HEK293 (cell line): ENCODE data around the gene RASA1.

Source experiments
- TCF7L2 ChIP-seq: IDR thresholded peaks from 2 replicates; pipeline ENCODE4 v1.6.1; 2011; ENCODE audit warnings: low read depth, mild to moderate bottlenecking, inconsistent platforms, low read length, moderate library complexity, borderline replicate concordance
- ZBTB7A ChIP-seq: fragments of 450-650 bp; formaldehyde crosslinking; IDR thresholded peaks from 2 replicates; pipeline ENCODE4 v1.5.1; 2016; ENCODE audit warnings: low read depth, missing biosample characterization, missing genetic modification characterization
- ZNF23 ChIP-seq: fragments of 450-650 bp; formaldehyde crosslinking; IDR thresholded peaks from 2 replicates; pipeline ENCODE4 v1.5.1; 2016; ENCODE audit warnings: missing biosample characterization, missing genetic modification characterization, borderline replicate concordance
- ZNF292 ChIP-seq: fragments of 450-650 bp; formaldehyde crosslinking; IDR thresholded peaks from 2 replicates; pipeline ENCODE4 v1.5.1; 2016; ENCODE audit warnings: low read depth, missing biosample characterization, missing genetic modification characterization, borderline replicate concordance
- ZNF311 ChIP-seq: fragments of 450-650 bp; formaldehyde crosslinking; IDR thresholded peaks from 2 replicates; pipeline ENCODE4 v1.5.1; 2017; ENCODE audit warnings: missing biosample characterization, missing genetic modification characterization, borderline replicate concordance
- ZNF335 ChIP-seq: fragments of 450-650 bp; formaldehyde crosslinking; conservative IDR thresholded peaks from 2 replicates; pipeline ENCODE4 v1.5.1; 2016; ENCODE audit warnings: missing biosample characterization, missing genetic modification characterization
- ZNF777 ChIP-seq: fragments of 450-650 bp; formaldehyde crosslinking; IDR thresholded peaks from 2 replicates; pipeline ENCODE4 v1.5.1; 2017; ENCODE audit warnings: missing biosample characterization, missing genetic modification characterization, borderline replicate concordance
- TF ChIP-seq, protein P1 (sequence below): fragments of 450-650 bp; formaldehyde crosslinking; IDR thresholded peaks from 2 replicates; pipeline ENCODE4 v1.5.1; 2016; ENCODE audit warnings: missing biosample characterization, missing genetic modification characterization
- TF ChIP-seq, protein P2 (sequence below): fragments of 450-650 bp; formaldehyde crosslinking; IDR thresholded peaks from 2 replicates; pipeline ENCODE4 v1.5.1; 2016; ENCODE audit warnings: missing biosample characterization, missing genetic modification characterization

DNA sequence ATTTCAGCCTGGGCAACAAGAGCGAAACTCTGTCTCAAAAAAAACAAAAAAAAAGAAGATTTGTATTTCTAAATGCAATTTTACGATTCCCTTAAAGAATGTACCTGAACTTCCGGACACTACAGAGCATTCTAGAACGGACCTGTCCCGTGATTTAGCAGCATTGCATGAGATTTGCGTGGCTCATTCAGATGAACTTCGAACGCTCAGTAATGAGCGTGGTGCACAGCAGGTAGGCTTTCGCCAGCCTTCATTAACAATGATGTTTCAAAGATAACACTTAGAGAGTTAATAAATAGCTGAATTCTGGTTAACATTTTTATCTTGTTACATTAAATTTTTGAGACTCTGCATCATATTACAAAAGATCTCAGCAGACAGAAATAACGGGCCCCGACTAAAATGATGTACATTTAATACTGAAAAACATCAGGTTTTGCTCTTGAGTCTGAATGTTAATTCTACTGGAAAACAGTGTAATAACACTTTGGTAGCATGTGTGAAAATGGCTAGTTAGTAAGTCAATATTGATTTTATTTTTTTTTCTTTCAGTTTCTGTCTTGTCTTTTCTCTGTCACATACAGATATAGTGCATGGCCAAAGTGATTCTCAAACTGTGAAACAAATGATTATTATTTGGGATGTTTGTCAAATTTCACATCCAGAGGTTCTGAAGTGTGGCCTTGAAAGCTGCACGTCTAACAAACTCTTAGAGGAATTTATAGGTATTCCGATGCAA lies 121.8 kb downstream of the RASA1 start:
- TF ChIP-seq ZNF292 (tag by site-specific recombination) (no peak), ZNF777 (tag by site-specific recombination) (no peak), ZNF311 (tag by site-specific recombination) (no peak), TCF7L2 (no peak), ZNF23 (tag by site-specific recombination) (no peak), ZNF335 (tag by site-specific recombination) (no peak), ZBTB7A (tag by site-specific recombination) (no peak)
- TF ChIP-seq, protein P1, sequence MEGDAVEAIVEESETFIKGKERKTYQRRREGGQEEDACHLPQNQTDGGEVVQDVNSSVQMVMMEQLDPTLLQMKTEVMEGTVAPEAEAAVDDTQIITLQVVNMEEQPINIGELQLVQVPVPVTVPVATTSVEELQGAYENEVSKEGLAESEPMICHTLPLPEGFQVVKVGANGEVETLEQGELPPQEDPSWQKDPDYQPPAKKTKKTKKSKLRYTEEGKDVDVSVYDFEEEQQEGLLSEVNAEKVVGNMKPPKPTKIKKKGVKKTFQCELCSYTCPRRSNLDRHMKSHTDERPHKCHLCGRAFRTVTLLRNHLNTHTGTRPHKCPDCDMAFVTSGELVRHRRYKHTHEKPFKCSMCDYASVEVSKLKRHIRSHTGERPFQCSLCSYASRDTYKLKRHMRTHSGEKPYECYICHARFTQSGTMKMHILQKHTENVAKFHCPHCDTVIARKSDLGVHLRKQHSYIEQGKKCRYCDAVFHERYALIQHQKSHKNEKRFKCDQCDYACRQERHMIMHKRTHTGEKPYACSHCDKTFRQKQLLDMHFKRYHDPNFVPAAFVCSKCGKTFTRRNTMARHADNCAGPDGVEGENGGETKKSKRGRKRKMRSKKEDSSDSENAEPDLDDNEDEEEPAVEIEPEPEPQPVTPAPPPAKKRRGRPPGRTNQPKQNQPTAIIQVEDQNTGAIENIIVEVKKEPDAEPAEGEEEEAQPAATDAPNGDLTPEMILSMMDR, result no peak
- TF ChIP-seq, protein P2, sequence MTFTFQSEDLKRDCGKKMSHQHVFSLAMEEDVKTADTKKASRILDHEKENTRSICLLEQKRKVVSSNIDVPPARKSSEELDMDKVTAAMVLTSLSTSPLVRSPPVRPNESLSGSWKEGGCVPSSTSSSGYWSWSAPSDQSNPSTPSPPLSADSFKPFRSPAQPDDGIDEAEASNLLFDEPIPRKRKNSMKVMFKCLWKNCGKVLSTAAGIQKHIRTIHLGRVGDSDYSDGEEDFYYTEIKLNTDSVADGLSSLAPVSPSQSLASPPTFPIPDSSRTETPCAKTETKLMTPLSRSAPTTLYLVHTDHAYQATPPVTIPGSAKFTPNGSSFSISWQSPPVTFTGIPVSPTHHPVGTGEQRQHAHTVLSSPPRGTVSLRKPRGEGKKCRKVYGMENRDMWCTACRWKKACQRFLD (tag by site-specific recombination), result no peak
